Caco-2 (cell line): ENCODE results near the gene OR6Q1. TPM values are rescaled to one million over a fixed set of nuclear protein-coding genes. Genes with fewer than 3 reads are reported as not detected.

ENCODE experiments used
- BruUV-seq: library from RNA; stranded (reverse); fragments of 400-500 nt; replicated peaks from 2 replicates; lab custom pipeline; 2021; lab: Mats Ljungman, UMichigan
- CTCF ChIA-PET: fragments of 300-600 bp; sonication (Branson Sonifier 250); formaldehyde crosslinking; loops from one replicate; lab custom pipeline; 2022; ENCODE audit warnings: antibody characterized with exemption; lab: Charles Lee
- POLR2A ChIA-PET: fragments of 300-600 bp; sonication (Branson Sonifier 250); formaldehyde crosslinking; loops from one replicate; lab custom pipeline; 2022; ENCODE audit warnings: antibody characterized with exemption; lab: Charles Lee
- DNase-seq, 2 experiments: peaks; one replicate each; pipeline versions ENCODE4 v3.0.0 to v3.0.0-alpha.2; 2020 to 2022
- H3K27me3 ChIP-seq: replicated peaks from 2 replicates; pipeline ENCODE4 v1.6.0; 2011; ENCODE audit warnings: low read length; ENCODE audit not compliant: control insufficient read depth, insufficient read depth
- H3K36me3 ChIP-seq: 2 replicates; pipeline ENCODE4 v1.5.1; 2011; ENCODE audit warnings: low read length; ENCODE audit not compliant: control insufficient read depth, insufficient read depth
- H3K4me1 ChIP-seq: fragments of 250-450 bp; sonication (Bioruptor Pico); 2 replicates; pipeline ENCODE4 v1.5.1; 2020; ENCODE audit warnings: mild to moderate bottlenecking
- H3K4me3 ChIP-seq: 2 replicates; pipeline ENCODE4 v1.5.1; 2011; ENCODE audit warnings: low read depth, mild to moderate bottlenecking, control low read depth, low read length
- H3K9me3 ChIP-seq: fragments of 250-450 bp; sonication (Bioruptor Pico); 2 replicates; pipeline ENCODE4 v1.5.1; 2020; ENCODE audit warnings: mild to moderate bottlenecking, moderate library complexity
- H3K27ac Mint-ChIP-seq: one replicate; pipeline ENCODE4 v1.8.0; 2022; ENCODE audit warnings: mixed read lengths; ENCODE audit not compliant: unreplicated experiment
- H3K27me3 Mint-ChIP-seq: one replicate; pipeline ENCODE4 v1.8.0; 2022; ENCODE audit warnings: mixed read lengths; ENCODE audit not compliant: insufficient read depth, unreplicated experiment
- H3K36me3 Mint-ChIP-seq: one replicate; pipeline ENCODE4 v1.8.0; 2022; ENCODE audit warnings: mild to moderate bottlenecking, mixed read lengths; ENCODE audit not compliant: insufficient read depth, unreplicated experiment
- H3K4me1 Mint-ChIP-seq: one replicate; pipeline ENCODE4 v1.8.0; 2022; ENCODE audit warnings: low read depth, mixed read lengths; ENCODE audit not compliant: unreplicated experiment
- H3K4me3 Mint-ChIP-seq: one replicate; pipeline ENCODE4 v1.8.0; 2022; ENCODE audit warnings: mild to moderate bottlenecking, moderate library complexity, mixed read lengths; ENCODE audit not compliant: unreplicated experiment
- H3K9me3 Mint-ChIP-seq: one replicate; pipeline ENCODE4 v1.8.0; 2022; ENCODE audit warnings: mixed read lengths; ENCODE audit not compliant: unreplicated experiment
- intact Hi-C: fragments of 100-400 bp; cut with micrococcal nuclease; formaldehyde crosslinking; loops from one replicate; pipeline ENCODE4 v1.10.0; 2022; ENCODE audit not compliant: unreplicated experiment
- total RNA-seq: library from RNA; stranded (reverse); gene quantifications from 2 replicates; pipeline ENCODE4 v1.2.3, GENCODE V29; 2022
- TF ChIP-seq, protein P1 (sequence below), 2 experiments: fragments of 200-600 bp in 1 of 2; IDR thresholded peaks; 1 replicate in 1 of 2; 2 replicates in 1 of 2; pipeline versions ENCODE4 v1.5.1 to v1.8.0; 2011 to 2022; ENCODE audit warnings: antibody characterized with exemption in 1 of 2, control low read depth in 1 of 2, inconsistent platforms in 1 of 2, low read depth in 1 of 2, low read length in 1 of 2, mild to moderate bottlenecking in 1 of 2, moderate library complexity in 1 of 2; ENCODE audit not compliant: insufficient read depth in 1 of 2, severe bottlenecking in 1 of 2, unreplicated experiment in 1 of 2

OR6Q1 gene
- total RNA-seq, 1 experiment from 2014 or later: not detected

- H3K4me3 Mint-ChIP-seq: no peak overlapping the region
- no peaks in the 10 kb centered on the region for H3K9me3 ChIP-seq
- H3K4me1 ChIP-seq: no peaks in the 10 kb centered on the region
- intact Hi-C loops: no loop called here
- DNase-seq: no peak
- no peaks in the 10 kb centered on the region for H3K27me3 Mint-ChIP-seq
- no peaks in the 10 kb centered on the region for H3K27me3 ChIP-seq
- ChIA-PET POLR2A (no interaction called here), CTCF (no interaction called here)
- H3K4me1 Mint-ChIP-seq: no peaks in the 10 kb centered on the region
- no peaks in the 10 kb centered on the region for H3K36me3 ChIP-seq
- H3K4me3 ChIP-seq: no peak overlapping the region
- H3K9me3 Mint-ChIP-seq: no peaks in the 10 kb centered on the region
- TF ChIP-seq, protein P1, sequence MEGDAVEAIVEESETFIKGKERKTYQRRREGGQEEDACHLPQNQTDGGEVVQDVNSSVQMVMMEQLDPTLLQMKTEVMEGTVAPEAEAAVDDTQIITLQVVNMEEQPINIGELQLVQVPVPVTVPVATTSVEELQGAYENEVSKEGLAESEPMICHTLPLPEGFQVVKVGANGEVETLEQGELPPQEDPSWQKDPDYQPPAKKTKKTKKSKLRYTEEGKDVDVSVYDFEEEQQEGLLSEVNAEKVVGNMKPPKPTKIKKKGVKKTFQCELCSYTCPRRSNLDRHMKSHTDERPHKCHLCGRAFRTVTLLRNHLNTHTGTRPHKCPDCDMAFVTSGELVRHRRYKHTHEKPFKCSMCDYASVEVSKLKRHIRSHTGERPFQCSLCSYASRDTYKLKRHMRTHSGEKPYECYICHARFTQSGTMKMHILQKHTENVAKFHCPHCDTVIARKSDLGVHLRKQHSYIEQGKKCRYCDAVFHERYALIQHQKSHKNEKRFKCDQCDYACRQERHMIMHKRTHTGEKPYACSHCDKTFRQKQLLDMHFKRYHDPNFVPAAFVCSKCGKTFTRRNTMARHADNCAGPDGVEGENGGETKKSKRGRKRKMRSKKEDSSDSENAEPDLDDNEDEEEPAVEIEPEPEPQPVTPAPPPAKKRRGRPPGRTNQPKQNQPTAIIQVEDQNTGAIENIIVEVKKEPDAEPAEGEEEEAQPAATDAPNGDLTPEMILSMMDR (IDR thresholded peaks at IDR 0.05; ENCODE audit: insufficient read depth in 1 of 2, low read depth in 1 of 2, low read length in 1 of 2, severe bottlenecking in 1 of 2, unreplicated experiment in 1 of 2): no peak
- no peak overlapping the region for H3K27ac Mint-ChIP-seq
- BruUV-seq: no TSS peak
- H3K36me3 Mint-ChIP-seq: no peaks in the 10 kb centered on the region
These were observed 6.1 kb upstream of the OR6Q1 start for GRCh38 chr11:58024601-58025091.

GRCh38 chr11:58027341-58027740 lies 3.4 kb upstream of the OR6Q1 start:
- H3K4me1 Mint-ChIP-seq: no peaks in the 10 kb centered on the region
- no peak overlapping the region for H3K4me3 ChIP-seq
- ChIA-PET CTCF (no interaction called here), POLR2A (no interaction called here)
- TF ChIP-seq, protein P1 (IDR thresholded peaks at IDR 0.05; ENCODE audit: insufficient read depth in 1 of 2, low read depth in 1 of 2, low read length in 1 of 2, severe bottlenecking in 1 of 2, unreplicated experiment in 1 of 2): no peak
- no peaks in the 10 kb centered on the region for H3K27me3 ChIP-seq
- H3K4me3 Mint-ChIP-seq: no peak overlapping the region
- H3K9me3 ChIP-seq: no peaks in the 10 kb centered on the region
- no peak for DNase-seq
- intact Hi-C loops: no loop called here
- H3K9me3 Mint-ChIP-seq: no peaks in the 10 kb centered on the region
- BruUV-seq: no TSS peak
- H3K27ac Mint-ChIP-seq: no peak overlapping the region
- H3K36me3 ChIP-seq: no peaks in the 10 kb centered on the region
- no peaks in the 10 kb centered on the region for H3K27me3 Mint-ChIP-seq
- H3K36me3 Mint-ChIP-seq: no peaks in the 10 kb centered on the region
- no peaks in the 10 kb centered on the region for H3K4me1 ChIP-seq

DNA sequence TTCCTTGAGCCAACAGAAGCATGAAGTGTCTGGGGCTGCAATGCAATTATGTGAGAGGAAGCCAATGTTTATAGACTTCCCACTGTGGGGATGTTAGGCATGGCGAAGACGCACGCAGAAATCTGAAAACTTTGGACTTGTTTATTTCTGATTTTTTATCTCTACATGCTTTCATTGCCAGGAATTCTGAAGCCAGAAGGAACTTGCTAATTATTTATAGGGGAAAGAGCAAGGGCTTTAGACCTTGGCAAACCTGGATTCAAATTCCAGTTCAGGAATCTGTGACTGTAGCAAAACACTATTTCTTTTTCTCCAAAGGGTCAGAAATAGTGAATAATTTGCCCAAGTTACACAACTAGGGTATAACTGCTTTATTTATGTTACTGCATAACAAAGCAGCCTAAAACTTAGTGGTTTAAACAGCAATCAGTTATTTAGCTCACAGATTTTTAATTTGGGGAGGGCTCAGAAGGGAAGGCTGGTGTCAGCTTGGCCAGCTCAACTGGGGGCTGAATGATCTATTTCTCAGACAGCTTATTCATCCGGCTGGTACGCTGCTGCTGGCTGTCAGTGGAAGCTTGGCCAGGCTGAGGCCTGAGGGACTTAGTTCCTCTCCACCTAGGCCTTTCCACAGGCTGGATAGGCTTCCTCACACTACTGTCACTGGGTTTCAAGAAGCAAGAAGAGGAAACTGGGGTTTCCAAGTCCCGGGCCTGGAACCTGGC lies 1.9 kb upstream of the OR6Q1 start:
- H3K4me1 Mint-ChIP-seq: no peaks in the 10 kb centered on the region
- Histone ChIP-seq H3K36me3 (no peaks in the 10 kb centered on the region), H3K9me3 (no peaks in the 10 kb centered on the region), H3K4me1 (no peaks in the 10 kb centered on the region), H3K27me3 (no peaks in the 10 kb centered on the region; the same call in 1 of the 2 replicates), H3K4me3 (no peak overlapping the region)
- BruUV-seq: no TSS peak
- DNase-seq: no peak
- no peak overlapping the region for H3K27ac Mint-ChIP-seq
- POLR2A ChIA-PET: no interaction called here
- TF ChIP-seq, protein P1 (IDR thresholded peaks at IDR 0.05; ENCODE audit: insufficient read depth in 1 of 2, low read depth in 1 of 2, low read length in 1 of 2, severe bottlenecking in 1 of 2, unreplicated experiment in 1 of 2): no peak
- intact Hi-C loops: no loop called here
- no peaks in the 10 kb centered on the region for H3K27me3 Mint-ChIP-seq
- CTCF ChIA-PET: no interaction called here
- no peaks in the 10 kb centered on the region for H3K9me3 Mint-ChIP-seq
- H3K4me3 Mint-ChIP-seq: no peak overlapping the region
- no peaks in the 10 kb centered on the region for H3K36me3 Mint-ChIP-seq
